Stimulated activated CD4-positive, alpha-beta T cell treated with anti-CD3 and anti-CD28 coated beads, Interleukin-15, amount 100 ng/mL, for 24 hours (primary cell): ENCODE results near the gene ERGIC3.
A peak's percentile ranks its signal among the peaks of the same experiment; 100 is the strongest.

ENCODE experiments used
- DNase-seq: peaks from one replicate; pipeline ENCODE4 v3.0.0-alpha.2; 2020

ERGIC3 gene

GRCh38 chr20:35599776-35600120 lies 57.9 kb downstream of the ERGIC3 start:
- no peak for DNase-seq

DNA sequence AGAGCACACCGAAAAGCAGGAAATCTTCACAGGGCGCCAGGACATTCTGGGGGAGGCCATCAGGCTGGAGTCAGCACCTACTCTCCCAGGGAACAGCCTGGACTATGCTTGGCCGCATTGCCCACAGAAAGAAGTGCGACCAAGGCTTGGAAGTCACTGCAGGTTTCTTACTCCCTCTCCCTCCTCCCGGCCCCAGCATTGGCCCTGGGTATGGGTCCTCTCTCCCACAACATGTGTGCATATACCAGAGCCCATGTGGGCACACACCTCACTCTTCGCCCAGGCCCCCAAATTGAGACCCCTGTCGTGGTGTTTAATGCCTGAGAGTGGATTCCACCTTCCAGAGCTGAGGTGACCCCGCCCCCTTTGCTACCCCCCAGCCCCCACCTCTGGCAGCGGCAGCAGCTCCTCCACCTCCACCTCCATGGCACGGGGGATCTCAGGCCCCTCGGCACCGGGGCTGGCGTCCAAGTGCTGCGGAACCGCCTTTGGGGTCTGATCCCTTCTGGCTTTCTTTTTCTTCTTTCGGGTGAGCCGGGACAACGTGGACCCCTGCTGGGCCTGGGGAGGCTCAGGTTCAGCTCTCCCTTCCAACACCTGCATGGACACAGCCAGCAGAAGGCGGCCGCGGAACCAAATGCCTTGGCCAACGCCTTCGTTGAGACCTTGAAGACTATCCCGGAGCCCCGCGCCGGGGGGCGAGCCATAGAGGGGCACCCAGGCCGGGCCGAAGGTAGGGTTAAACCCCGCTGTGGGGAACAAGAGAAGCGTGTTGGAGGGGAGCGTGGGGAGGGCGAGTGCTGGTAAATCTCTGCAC lies 58.5 kb downstream of the ERGIC3 start:
- no peak for DNase-seq

DNA sequence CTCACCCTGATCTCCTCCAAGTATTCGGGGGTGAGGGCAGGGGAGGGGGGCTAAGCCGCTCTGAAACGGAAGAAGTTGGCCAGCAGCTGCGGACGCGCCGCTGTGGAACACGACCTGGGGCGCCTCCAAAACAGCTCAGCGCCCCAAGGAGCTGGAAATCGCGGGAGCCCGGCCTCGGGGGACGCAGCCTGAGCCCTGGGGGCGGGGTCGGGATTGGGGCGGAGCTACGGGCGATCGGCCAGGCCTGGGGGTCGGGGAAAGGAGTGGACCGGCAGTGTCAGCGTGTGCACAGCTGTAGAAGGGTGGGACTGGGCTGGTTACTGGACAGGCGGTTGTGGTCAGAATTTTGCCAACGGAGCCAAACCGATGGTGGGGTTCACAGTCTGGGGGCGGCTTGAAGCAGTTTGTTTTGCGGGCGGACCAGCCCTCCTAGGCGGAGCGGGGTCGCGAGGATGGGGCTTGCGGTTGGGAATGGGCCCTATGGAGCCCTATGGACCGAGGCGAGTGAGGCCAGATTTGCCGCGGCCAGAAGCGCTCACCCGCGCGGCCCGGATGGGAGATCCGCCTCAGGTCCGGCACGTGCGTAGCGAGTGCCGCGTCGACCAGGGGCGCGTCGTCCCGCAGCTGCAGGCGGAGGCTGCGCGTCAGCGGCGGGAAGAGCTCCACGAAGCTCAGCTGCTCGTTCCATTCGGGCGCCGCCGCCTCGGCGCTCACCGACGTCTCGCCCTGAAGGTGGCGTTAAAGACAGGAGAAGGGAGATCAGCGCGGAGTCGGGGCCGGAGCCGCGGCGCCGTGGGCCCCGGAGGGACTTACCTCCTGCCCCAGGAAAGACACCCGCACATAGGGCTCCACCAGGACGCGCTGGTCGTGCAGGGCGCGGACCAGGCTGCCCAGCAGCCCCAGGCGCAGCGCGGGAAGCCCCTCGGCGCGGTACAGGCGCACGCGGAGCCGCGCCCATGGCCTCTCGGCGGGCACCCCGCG lies 59.4 kb downstream of the ERGIC3 start:
- DNase-seq = peak; percentile 86

GRCh38 chr20:35601990-35602389 lies 60.1 kb downstream of the ERGIC3 start:
- DNase-seq = no peak

DNA sequence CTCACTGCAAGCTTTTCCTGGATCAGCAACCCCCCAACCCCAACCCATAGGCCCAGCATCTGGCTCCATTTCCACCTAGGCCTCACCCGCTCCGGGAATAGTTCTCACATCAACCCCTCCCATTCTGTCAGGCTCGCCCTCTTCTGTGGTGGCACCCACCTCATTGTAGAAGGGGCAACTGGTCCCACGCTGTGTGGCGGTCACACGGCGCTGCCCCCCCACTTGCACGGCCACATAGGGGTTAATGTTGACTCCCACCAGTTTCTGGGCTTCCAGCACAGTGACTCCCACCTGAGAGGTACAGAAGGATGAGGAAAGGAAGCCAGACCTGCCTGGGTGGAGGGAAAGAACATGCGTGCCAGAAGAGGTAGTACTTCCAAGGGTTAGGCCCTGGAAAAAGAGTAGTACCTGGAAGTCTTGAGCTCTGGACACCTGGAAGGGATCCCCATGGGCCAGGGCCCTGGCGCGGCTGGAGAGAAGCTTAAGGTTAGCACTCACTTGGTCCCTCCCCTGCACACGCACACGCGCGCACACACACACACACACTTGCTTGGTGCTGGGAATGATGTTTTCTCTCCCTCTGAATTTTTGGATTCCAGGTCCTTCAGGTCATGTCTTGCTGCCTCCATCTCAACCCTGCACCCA lies 61.1 kb downstream of the ERGIC3 start:
- DNase-seq = no peak

DNA sequence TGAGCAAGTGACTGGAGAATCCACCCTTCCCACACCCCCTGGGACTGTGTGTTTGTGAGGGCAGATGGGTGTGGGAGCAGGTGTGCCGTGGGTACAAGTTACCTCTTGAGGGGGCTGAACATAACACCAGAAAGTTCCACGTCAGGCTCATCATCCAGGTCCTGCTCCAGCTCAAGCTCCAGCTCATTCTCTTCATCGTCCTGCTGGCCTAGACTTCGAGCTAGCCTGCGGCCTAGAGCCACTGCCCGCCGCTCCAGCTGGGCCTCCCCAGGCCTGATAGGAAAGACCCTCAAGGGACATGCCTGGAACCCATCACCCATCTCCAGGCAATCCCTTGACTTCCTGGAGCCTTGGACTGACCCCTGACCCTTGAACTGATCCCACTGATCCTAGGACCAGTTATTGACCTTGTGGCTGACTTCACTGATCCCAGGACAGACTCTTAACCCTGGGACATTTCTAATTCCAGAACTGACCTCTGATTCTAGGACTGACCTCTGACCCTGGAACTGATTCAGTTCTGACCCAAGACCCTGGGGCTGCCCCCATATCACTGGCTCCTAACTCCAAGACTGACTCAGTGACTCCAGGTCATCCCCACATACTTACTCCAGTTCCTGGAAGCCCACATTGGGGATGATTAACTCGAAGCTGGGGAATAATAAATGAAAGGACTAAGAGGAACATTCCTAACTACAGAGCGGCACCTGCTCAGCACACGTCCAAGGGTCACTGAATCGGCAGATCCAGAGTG lies 62.0 kb downstream of the ERGIC3 start:
- DNase-seq = no peak

- DNase-seq = no peak
These were observed 62.5 kb downstream of the ERGIC3 start for GRCh38 chr20:35604449-35604747.

- no peak for DNase-seq
These were observed 64.2 kb downstream of the ERGIC3 start for GRCh38 chr20:35606127-35606526.
